PC-9 (cell line): ENCODE measurements around the gene VILL.

Source experiments
- EZH2 ChIP-seq: fragments of 200-600 bp; sonication (generic); IDR thresholded peaks from 2 replicates; pipeline ENCODE4 v1.8.0; 2017; ENCODE audit warnings: antibody characterized with exemption, low read depth
- TF ChIP-seq, protein P1 (sequence below): fragments of 200-600 bp; sonication (generic); conservative IDR thresholded peaks from 2 replicates; pipeline ENCODE4 v1.6.1; 2017; ENCODE audit warnings: mixed run types, antibody characterized with exemption, mild to moderate bottlenecking, moderate library complexity

DNA sequence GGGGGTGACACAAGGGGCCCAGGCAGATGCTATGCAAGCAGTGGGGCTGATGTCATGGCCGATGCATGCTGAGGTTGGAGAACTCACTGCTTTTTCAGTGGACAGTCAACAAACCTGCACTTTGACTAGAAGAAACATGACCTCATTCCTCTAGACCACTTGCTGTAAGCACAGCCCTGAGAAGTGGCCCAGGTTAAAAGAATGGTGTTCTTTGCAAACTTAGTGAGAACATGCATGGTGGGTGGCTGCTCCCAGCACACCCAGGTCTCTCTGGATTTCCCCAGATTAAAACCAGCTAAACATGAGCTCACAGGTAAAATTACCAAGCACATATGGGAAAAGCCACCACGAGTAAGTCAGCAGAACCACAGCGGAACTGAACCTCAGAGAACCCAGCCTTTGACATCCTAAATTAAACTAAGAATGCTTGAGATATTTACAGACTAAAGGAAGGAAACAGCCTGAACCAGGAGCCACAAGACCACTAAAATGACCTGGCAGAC, 64.0 kb downstream of the VILL start:
- TF ChIP-seq, protein P1, sequence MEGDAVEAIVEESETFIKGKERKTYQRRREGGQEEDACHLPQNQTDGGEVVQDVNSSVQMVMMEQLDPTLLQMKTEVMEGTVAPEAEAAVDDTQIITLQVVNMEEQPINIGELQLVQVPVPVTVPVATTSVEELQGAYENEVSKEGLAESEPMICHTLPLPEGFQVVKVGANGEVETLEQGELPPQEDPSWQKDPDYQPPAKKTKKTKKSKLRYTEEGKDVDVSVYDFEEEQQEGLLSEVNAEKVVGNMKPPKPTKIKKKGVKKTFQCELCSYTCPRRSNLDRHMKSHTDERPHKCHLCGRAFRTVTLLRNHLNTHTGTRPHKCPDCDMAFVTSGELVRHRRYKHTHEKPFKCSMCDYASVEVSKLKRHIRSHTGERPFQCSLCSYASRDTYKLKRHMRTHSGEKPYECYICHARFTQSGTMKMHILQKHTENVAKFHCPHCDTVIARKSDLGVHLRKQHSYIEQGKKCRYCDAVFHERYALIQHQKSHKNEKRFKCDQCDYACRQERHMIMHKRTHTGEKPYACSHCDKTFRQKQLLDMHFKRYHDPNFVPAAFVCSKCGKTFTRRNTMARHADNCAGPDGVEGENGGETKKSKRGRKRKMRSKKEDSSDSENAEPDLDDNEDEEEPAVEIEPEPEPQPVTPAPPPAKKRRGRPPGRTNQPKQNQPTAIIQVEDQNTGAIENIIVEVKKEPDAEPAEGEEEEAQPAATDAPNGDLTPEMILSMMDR = no peak
- TF ChIP-seq EZH2 = no peak
